Ishikawa (cell line): ENCODE results near the gene GPR17.
A peak's percentile ranks its signal among the peaks of the same experiment; 100 is the strongest.

Experiments
- CEBPB ChIP-seq: IDR thresholded peaks from 2 replicates; pipeline ENCODE4 v1.6.1; 2012
- CREB1 ChIP-seq: IDR thresholded peaks from 2 replicates; pipeline ENCODE4 v1.6.1; 2012; ENCODE audit warnings: low read depth
- EGR1 ChIP-seq: IDR thresholded peaks from 2 replicates; pipeline ENCODE4 v1.6.1; 2012
- EP300 ChIP-seq: IDR thresholded peaks from 2 replicates; pipeline ENCODE4 v1.6.1; 2012; ENCODE audit warnings: borderline replicate concordance
- FOXM1 ChIP-seq: IDR thresholded peaks from 2 replicates; pipeline ENCODE4 v1.6.1; 2012; ENCODE audit warnings: low read depth, borderline replicate concordance
- MAX ChIP-seq: IDR thresholded peaks from 2 replicates; pipeline ENCODE4 v1.6.1; 2012
- NFIC ChIP-seq: IDR thresholded peaks from 2 replicates; pipeline ENCODE4 v1.6.1; 2012
- RAD21 ChIP-seq: IDR thresholded peaks from 2 replicates; pipeline ENCODE4 v1.6.1; 2012; ENCODE audit warnings: low read depth
- REST ChIP-seq: IDR thresholded peaks from 2 replicates; pipeline ENCODE4 v1.6.1; 2012; ENCODE audit warnings: low read depth, mild to moderate bottlenecking
- TAF1 ChIP-seq: IDR thresholded peaks from 2 replicates; pipeline ENCODE4 v1.6.1; 2012; ENCODE audit warnings: low read depth, mild to moderate bottlenecking
- TCF12 ChIP-seq: IDR thresholded peaks from 2 replicates; pipeline ENCODE4 v1.6.1; 2012; ENCODE audit warnings: low read depth
- TEAD4 ChIP-seq: IDR thresholded peaks from 2 replicates; pipeline ENCODE4 v1.6.1; 2012
- YY1 ChIP-seq: IDR thresholded peaks from 2 replicates; pipeline ENCODE4 v1.6.1; 2012; ENCODE audit warnings: low read depth
- ZBTB7A ChIP-seq: IDR thresholded peaks from 2 replicates; pipeline ENCODE4 v1.6.1; 2012; ENCODE audit warnings: low read depth
- TF ChIP-seq, protein P1 (sequence below): IDR thresholded peaks from 2 replicates; pipeline ENCODE4 v1.6.1; 2012

GPR17 gene

GRCh38 chr2:127651971-127652550 lies 6.1 kb downstream of the GPR17 start:
- TF ChIP-seq REST (no peak), EGR1 (no peak), NFIC (no peak), MAX (no peak), ZBTB7A (no peak), TAF1 (no peak), CREB1 (no peak)

DNA sequence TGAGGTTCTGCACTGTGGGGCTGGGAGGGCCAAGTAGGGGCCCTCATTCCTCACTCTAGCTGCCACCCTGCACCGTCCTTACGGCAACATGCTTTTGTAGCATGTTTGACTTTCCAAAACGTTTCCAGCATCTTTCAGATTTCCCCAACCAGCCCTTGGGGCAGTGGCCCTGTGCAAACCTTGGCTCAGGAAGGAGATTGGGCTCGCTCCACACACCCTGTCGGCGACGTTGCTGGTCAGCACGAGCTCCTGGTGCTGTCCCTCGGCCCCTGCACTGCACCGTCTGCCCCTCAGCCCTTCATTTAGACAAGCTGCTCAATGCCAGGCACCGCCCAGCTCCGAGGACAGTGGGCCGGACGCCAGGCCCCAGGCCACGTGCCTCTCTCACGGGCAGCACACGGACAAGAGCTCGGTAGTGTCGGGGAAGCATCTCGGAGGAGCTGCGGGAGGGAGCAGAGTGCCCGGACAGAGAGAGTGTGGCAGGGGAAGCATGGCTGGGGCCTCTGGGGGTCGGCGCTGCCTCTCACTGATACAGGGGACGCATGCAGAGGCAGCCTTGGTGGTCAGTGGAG lies 6.9 kb downstream of the GPR17 start:
- TF ChIP-seq EGR1 (no peak), REST (no peak), YY1 (no peak), ZBTB7A (no peak), TAF1 (no peak), EP300 (no peak), TCF12 (no peak), RAD21 (no peak), NFIC (no peak), TEAD4 (no peak), CEBPB (no peak), MAX (no peak), CREB1 (no peak), FOXM1 (no peak)
- TF ChIP-seq, protein P1, sequence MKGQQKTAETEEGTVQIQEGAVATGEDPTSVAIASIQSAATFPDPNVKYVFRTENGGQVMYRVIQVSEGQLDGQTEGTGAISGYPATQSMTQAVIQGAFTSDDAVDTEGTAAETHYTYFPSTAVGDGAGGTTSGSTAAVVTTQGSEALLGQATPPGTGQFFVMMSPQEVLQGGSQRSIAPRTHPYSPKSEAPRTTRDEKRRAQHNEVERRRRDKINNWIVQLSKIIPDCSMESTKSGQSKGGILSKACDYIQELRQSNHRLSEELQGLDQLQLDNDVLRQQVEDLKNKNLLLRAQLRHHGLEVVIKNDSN, result no peak

- TF ChIP-seq TCF12 (peak; percentile 32; the same call in 1 of the 2 replicates), TAF1 (no peak), CREB1 (no peak), MAX (no peak), FOXM1 (no peak), RAD21 (no peak), REST (no peak), YY1 (no peak), EGR1 (peak; percentile 68), EP300 (no peak), CEBPB (no peak)
These were observed 7.6 kb downstream of the GPR17 start for GRCh38 chr2:127653421-127654083.

GRCh38 chr2:127654084-127654837 lies 8.3 kb downstream of the GPR17 start:
- TF ChIP-seq TEAD4 (no peak), NFIC (no peak), MAX (no peak), EGR1 (no peak), EP300 (no peak), FOXM1 (no peak), CEBPB (no peak), ZBTB7A (no peak), YY1 (no peak), TCF12 (no peak), CREB1 (no peak), RAD21 (no peak), REST (no peak)
- TF ChIP-seq, protein P1, result no peak
